Measurements from ENCODE around the gene PTPRM. TPM values are rescaled to one million over a fixed set of nuclear protein-coding genes. Genes with fewer than 3 reads are reported as not detected.
A peak's percentile ranks its signal among the peaks of the same experiment; 100 is the strongest.

Gene PTPRM
- total and polyA plus RNA-seq, 2 of the 4 experiments (the other 2 are of a cell fraction), result 28.3 to 51.2 TPM

DNA sequence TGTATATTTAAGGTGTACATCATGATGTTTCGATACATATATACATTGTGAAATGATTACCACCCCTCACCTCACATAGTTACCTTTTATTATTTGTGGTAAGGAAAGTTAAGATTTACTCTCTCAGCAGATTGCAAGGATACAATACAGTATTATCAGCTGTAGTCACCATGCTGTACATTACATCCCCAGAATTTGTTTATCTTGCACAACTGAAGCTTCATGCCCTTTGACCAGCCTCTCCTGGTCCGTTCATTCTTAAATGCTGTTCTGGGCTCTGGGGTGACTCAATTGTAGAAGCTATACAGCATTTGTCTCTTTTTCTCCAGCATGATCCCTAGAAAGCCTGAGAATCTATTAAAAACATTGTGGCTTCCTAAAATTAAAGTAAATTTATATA lies 90.8 kb downstream of the PTPRM start:
- Histone ChIP-seq H3K14ac (replicated peaks; ENCODE audit: low read depth, low read length) (no peak overlapping the region), H3K4ac (ENCODE audit: low read depth, low read length) (no peak overlapping the region), H4K8ac (ENCODE audit: low read depth in 2 of 2, low read length in 2 of 2) (no peak overlapping the region), H3K56ac (ENCODE audit: extremely low read depth, insufficient read depth, low read length) (no peak overlapping the region), H3K18ac (ENCODE audit: low read depth, low read length) (no peak overlapping the region), H2AK5ac (ENCODE audit: low read depth, low read length) (no peak overlapping the region), H3K4me2 (ENCODE audit: low read depth, low read length) (no peak overlapping the region), H2BK15ac (ENCODE audit: low read depth, low read length) (no peak overlapping the region), H3K36me3 (ENCODE audit: control insufficient read depth, insufficient read depth, low read length) (no peaks in the 10 kb centered on the region), H3K27me3 (ENCODE audit: control insufficient read depth, insufficient read depth, low read length) (no peaks in the 10 kb centered on the region), H2AFZ (replicated peaks; ENCODE audit: low read length, poor library complexity) (no peak overlapping the region), H2AK9ac (replicated peaks; ENCODE audit: low read depth, low read length, poor library complexity) (no peak overlapping the region), H3K9me3 (ENCODE audit: control insufficient read depth, insufficient read depth, low read length) (no peaks in the 10 kb centered on the region), H3K27ac (ENCODE audit: insufficient read depth, low read length) (no peak overlapping the region), H3K79me1 (ENCODE audit: low read depth in 1 of 2, low read length in 2 of 2) (peaks cover 15 to 21% of the 10 kb centered on the region in 2 experiments; a peak in 3 of 4 replicates), H3K4me1 (ENCODE audit: control insufficient read depth, insufficient read depth, low read length) (peaks cover 4% of the 10 kb centered on the region), H3K4me3 (ENCODE audit: insufficient read depth, low read depth, low read length) (no peak overlapping the region), H2BK20ac (ENCODE audit: low read depth, low read length) (no peak overlapping the region), H3K9ac (ENCODE audit: low read depth, low read length) (no peak overlapping the region), H4K20me1 (ENCODE audit: insufficient read depth, low read length) (no peaks in the 10 kb centered on the region), H2BK120ac (ENCODE audit: low read depth, low read length) (no peak overlapping the region), H4K91ac (ENCODE audit: insufficient read depth, low read depth, low read length) (no peak overlapping the region), H2BK5ac (ENCODE audit: low read depth, low read length, poor library complexity, severe bottlenecking) (no peak overlapping the region), H3K9me1 (ENCODE audit: insufficient read depth, low read length) (peaks cover 1% of the 10 kb centered on the region; the same call in 1 of the 2 replicates), H4K5ac (ENCODE audit: low read depth, low read length) (no peak overlapping the region), H3K23ac (ENCODE audit: low read depth, low read length) (no peak overlapping the region)
- DNase-seq (peak; percentile 52), ATAC-seq (ENCODE audit: low read depth) (peak; percentile 79)
- no CpG with 5 or more reads among the region's 2 CpGs for WGBS, 2 experiments (ENCODE audit: extremely low coverage in 2 of 2, insufficient read length in 1 of 2)
- in situ Hi-C loops (cut with MboI; ENCODE audit: low sequenced_read_pairs) (no loop called here), dilution Hi-C loops (cut with HindIII; ENCODE audit: low sequenced_read_pairs, unreplicated experiment) (no loop called here), intact Hi-C loops (cut with micrococcal nuclease) (no loop called here)
- BruUV-seq (replicated peaks), result no TSS peak
- POLR2A ChIA-PET (ENCODE audit: unreplicated experiment), result no interaction called here
- CTCF ChIA-PET, result interaction anchor here (0.6 kb wide), 1 partner anchor 21 kb away, joined by 4 read pairs; no protein-coding TSS in a partner anchor
- TF ChIP-seq MAFK (IDR thresholded peaks at IDR 0.05; ENCODE audit: low read depth, low read length), result 0 out of 2 replicates have a peak, but pooled peaks have one; percentile 12
- peak; percentile 51 for TF ChIP-seq CEBPB (IDR thresholded peaks at IDR 0.05; ENCODE audit: low read depth, low read length)
- TF ChIP-seq FOS (IDR thresholded peaks at IDR 0.05; ENCODE audit: low read depth, low read length), result no peak
